Natural killer cell treated with Interleukin-12 subunit alpha and Interleukin-12 subunit beta and Interleukin-15 and Interleukin-18, amount 100 ng/mL, for 72 hours (primary cell): Measurements from ENCODE around the gene NOXA1. TPM values are rescaled to one million over a fixed set of nuclear protein-coding genes. Genes with fewer than 3 reads are reported as not detected.
"Not testable (repeated sequence)": the region's sequence is repeated elsewhere in the genome, so short reads cannot be mapped to it uniquely, and the experiment has no call there.

Source experiments
- ATAC-seq, 2 donors: fragments of 150-1000 bp; cut with Tn5 transposase in 1 of 2; sonication (Bioruptor Pico), chemical (Tn5 transposase) in 1 of 2; 2 replicates each; pipeline ENCODE4 v1.10.0; 2021
- DNase-seq: peaks from one replicate; pipeline ENCODE4 v3.0.0; 2022; ENCODE audit warnings: low spot score
- H3K27ac Mint-ChIP-seq, 2 donors: 1 replicate in 1 of 2; 2 replicates in 1 of 2; pipeline ENCODE4 v1.8.0; 2022; ENCODE audit warnings: mixed read lengths in 2 of 2, mild to moderate bottlenecking in 1 of 2, moderate library complexity in 1 of 2
- H3K27me3 Mint-ChIP-seq, 2 donors: 1 replicate in 1 of 2; 2 replicates in 1 of 2; pipeline ENCODE4 v1.8.0; 2022; ENCODE audit warnings: mixed read lengths in 2 of 2
- H3K36me3 Mint-ChIP-seq: one replicate; pipeline ENCODE4 v1.8.0; 2022; ENCODE audit warnings: mixed read lengths
- H3K4me1 Mint-ChIP-seq, 2 donors: 1 replicate in 1 of 2; 2 replicates in 1 of 2; pipeline ENCODE4 v1.8.0; 2022; ENCODE audit warnings: low read depth in 2 of 2, mixed read lengths in 2 of 2, mild to moderate bottlenecking in 1 of 2
- H3K4me3 Mint-ChIP-seq: one replicate; pipeline ENCODE4 v1.8.0; 2022; ENCODE audit warnings: mixed read lengths
- H3K9me3 Mint-ChIP-seq: 2 replicates; pipeline ENCODE4 v1.8.0; 2022; ENCODE audit warnings: mixed read lengths
- total RNA-seq, 2 donors: library from RNA; stranded (reverse); gene quantifications; one replicate each; pipeline ENCODE4 v1.2.3, GENCODE V29; 2022

The NOXA1 gene
- total RNA-seq, 2 donors from 2014 or later, result 0.33 to 0.62 TPM

GRCh38 chr9:137451264-137452005 is 28.2 kb downstream of the NOXA1 start:
- DNase-seq, H3K36me3 Mint-ChIP-seq, H3K27me3 Mint-ChIP-seq, H3K9me3 Mint-ChIP-seq, ATAC-seq: not testable (repeated sequence)
- peaks cover 8 to 21% of the 10 kb centered on the region in 2 donors for H3K4me1 Mint-ChIP-seq
- peak overlapping the region in 1 of 2 donors; percentile 41 for H3K27ac Mint-ChIP-seq
- peak overlapping the region; percentile 47 for H3K4me3 Mint-ChIP-seq

DNA sequence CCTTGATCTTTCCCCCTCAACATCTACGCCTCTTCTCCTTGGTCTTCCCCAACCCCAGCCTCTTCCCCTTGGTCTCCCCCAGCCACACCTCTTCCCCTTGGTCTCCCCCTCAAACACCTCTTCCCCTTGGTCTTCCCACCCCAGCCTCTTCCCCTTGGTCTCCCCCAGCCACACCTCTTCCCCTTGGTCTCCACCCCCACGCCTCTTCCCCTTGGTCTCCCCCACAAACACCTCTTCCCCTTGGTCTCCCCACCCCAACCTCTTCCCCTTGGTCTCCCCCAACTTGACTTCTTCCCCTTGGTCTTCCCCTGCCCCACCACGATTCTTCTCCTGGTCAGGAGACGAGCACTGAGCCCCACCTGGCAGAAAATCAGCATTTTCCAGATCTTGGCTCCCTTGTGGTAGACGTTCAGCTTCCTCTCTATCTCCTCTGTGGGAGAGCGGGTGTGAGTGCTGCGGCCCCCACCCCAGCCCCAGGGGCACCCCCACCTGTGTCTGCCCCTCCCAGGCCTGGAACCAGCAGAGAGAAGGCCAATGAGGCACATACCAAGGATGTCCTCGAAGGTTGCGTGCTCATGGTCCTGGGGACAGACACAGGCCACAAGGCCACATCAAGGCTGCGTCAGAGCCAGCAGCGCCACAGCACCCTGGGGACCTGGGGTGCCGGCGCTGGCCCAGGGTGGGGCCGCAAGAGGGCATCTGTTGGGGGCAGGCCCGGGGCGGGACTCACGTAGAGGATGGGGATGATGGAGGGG is 29.0 kb downstream of the NOXA1 start:
- no peak for ATAC-seq
- no peak for DNase-seq
- Mint-ChIP-seq H3K4me1 (peaks cover 8 to 20% of the 10 kb centered on the region in 2 donors), H3K9me3 (no peaks in the 10 kb centered on the region), H3K36me3 (no peaks in the 10 kb centered on the region), H3K27ac (peak overlapping the region in 1 of 2 donors; percentile 41), H3K4me3 (peak overlapping the region; percentile 47), H3K27me3 (no peaks in the 10 kb centered on the region)

- Mint-ChIP-seq H3K27me3 (no peaks in the 10 kb centered on the region), H3K9me3 (no peaks in the 10 kb centered on the region), H3K27ac (no peak overlapping the region), H3K4me3 (peak overlapping the region; percentile 38), H3K36me3 (no peaks in the 10 kb centered on the region), H3K4me1 (peaks cover 8 to 20% of the 10 kb centered on the region in 2 donors)
- DNase-seq (no peak), ATAC-seq (no peak)
Observed at GRCh38 chr9:137452761-137453642, 29.8 kb downstream of the NOXA1 start.

GRCh38 chr9:137453643-137454081 is 30.5 kb downstream of the NOXA1 start:
- no peak overlapping the region for H3K27ac Mint-ChIP-seq
- ATAC-seq, result peak; percentile 67 to 84

DNA sequence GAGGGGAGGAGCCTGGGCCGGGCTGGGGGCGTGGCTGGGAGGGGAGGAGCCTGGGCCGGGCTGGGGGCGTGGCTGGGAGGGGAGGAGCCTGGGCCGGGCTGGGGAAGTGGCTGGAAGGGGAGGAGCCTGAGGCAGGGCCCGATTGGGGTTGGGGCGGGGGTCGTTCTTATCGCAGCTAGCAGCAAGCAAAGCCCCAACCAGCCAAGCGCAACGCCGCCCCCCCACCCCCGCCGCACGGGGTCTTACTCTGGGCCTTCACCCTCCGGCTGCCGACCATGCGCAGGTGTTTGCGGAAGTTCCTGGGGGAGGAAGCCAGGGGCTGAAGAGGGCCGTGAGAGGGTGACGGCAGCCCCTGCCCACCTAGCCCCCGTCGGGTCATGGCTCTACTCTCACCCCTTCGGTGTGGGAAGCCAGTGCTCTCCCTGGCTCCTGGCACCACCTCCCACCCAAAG is 31.0 kb downstream of the NOXA1 start:
- Mint-ChIP-seq H3K27ac (no peak overlapping the region), H3K27me3 (no peaks in the 10 kb centered on the region), H3K9me3 (no peaks in the 10 kb centered on the region), H3K4me1 (peaks cover 8 to 20% of the 10 kb centered on the region in 2 donors), H3K4me3 (no peak overlapping the region), H3K36me3 (no peaks in the 10 kb centered on the region)
- ATAC-seq (peak; percentile 12 to 55), DNase-seq (no peak)

More at GRCh38 chr9:137453643-137454081, 30.5 kb downstream of the NOXA1 start:
- Mint-ChIP-seq H3K9me3 (no peaks in the 10 kb centered on the region), H3K4me3 (peak overlapping the region; percentile 38), H3K27me3 (no peaks in the 10 kb centered on the region), H3K36me3 (no peaks in the 10 kb centered on the region), H3K4me1 (peaks cover 8 to 20% of the 10 kb centered on the region in 2 donors)
- no peak for DNase-seq

- Mint-ChIP-seq H3K36me3 (no peaks in the 10 kb centered on the region), H3K4me3 (no peak overlapping the region), H3K9me3 (no peaks in the 10 kb centered on the region), H3K27ac (no peak overlapping the region), H3K4me1 (peaks cover 8 to 18% of the 10 kb centered on the region in 2 donors), H3K27me3 (no peaks in the 10 kb centered on the region)
- ATAC-seq (no peak), DNase-seq (no peak)
Observed at GRCh38 chr9:137454597-137455358, 31.6 kb downstream of the NOXA1 start.

GRCh38 chr9:137455359-137455991 is 32.3 kb downstream of the NOXA1 start:
- Mint-ChIP-seq H3K27ac (no peak overlapping the region), H3K4me1 (peaks cover 8 to 19% of the 10 kb centered on the region in 2 donors)
- no peak for ATAC-seq

GRCh38 chr9:137456061-137456863 is 33.1 kb downstream of the NOXA1 start:
- H3K27me3 Mint-ChIP-seq, result no peaks in the 10 kb centered on the region
- DNase-seq, result no peak
- H3K27ac Mint-ChIP-seq, result no peak overlapping the region
- H3K36me3 Mint-ChIP-seq, result no peaks in the 10 kb centered on the region
- no peak overlapping the region for H3K4me3 Mint-ChIP-seq
- H3K9me3 Mint-ChIP-seq, result no peaks in the 10 kb centered on the region
- peaks cover 8 to 13% of the 10 kb centered on the region in 2 donors for H3K4me1 Mint-ChIP-seq
- ATAC-seq, result no peak

More at GRCh38 chr9:137455359-137455991, 32.3 kb downstream of the NOXA1 start:
- DNase-seq, result no peak
- H3K9me3 Mint-ChIP-seq, result no peaks in the 10 kb centered on the region
- H3K36me3 Mint-ChIP-seq, result no peaks in the 10 kb centered on the region
- no peak overlapping the region for H3K4me3 Mint-ChIP-seq
- no peaks in the 10 kb centered on the region for H3K27me3 Mint-ChIP-seq

- peaks cover 5 to 14% of the 10 kb centered on the region in 2 donors for H3K4me1 Mint-ChIP-seq
- H3K4me3 Mint-ChIP-seq, result no peak overlapping the region
- no peaks in the 10 kb centered on the region for H3K9me3 Mint-ChIP-seq
- DNase-seq (no peak), ATAC-seq (no peak)
- H3K36me3 Mint-ChIP-seq, result no peaks in the 10 kb centered on the region
- no peak overlapping the region for H3K27ac Mint-ChIP-seq
- H3K27me3 Mint-ChIP-seq, result no peaks in the 10 kb centered on the region
Observed at GRCh38 chr9:137456864-137457405, 33.7 kb downstream of the NOXA1 start.

DNA sequence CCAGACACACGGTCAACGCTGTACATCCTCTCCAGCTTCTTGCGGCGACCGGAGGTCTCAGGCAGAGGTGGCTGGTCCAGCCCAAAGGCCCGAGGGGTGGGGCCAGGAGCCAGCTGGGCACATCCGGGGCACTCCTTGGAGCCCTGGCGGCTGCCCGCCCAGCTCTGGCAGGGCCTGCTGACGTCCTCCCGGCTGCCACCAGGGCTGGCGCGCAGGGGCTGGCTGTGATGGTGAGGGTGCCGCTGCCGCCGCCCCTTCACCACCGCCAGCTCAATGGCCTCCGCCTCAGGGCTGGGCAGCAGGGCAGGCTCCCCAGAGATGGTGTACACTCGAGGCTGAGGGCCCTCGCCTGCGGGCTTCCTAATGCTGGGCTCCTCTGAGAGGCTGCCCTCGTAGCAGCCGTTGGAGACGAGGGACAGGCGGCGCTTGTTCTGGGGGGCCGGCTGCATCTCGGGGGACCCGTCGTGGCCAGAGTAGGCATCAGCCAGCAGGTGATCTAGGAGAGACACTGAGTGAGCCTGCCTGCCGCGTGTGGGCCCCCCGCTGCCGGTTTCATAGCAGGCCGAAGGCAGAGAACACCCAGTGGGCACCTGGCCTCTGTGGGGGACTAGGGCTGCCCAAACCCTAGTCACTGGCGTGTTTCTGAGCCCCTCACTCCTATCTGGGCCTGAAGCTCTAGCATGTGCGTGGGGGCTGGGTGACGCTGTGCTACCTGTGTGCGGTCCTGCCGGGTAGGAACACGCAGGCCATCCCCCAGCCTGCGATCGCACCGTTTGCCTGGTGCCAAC is 34.4 kb downstream of the NOXA1 start:
- H3K4me1 Mint-ChIP-seq, result peaks cover 0 to 11% of the 10 kb centered on the region in 2 donors
- H3K36me3 Mint-ChIP-seq, result no peaks in the 10 kb centered on the region
- H3K4me3 Mint-ChIP-seq, result no peak overlapping the region
- DNase-seq, result peak; percentile 57
- H3K27me3 Mint-ChIP-seq, result no peaks in the 10 kb centered on the region
- ATAC-seq, result no peak
- H3K9me3 Mint-ChIP-seq, result no peaks in the 10 kb centered on the region
- H3K27ac Mint-ChIP-seq, result no peak overlapping the region
